HG03064 (cell line): ENCODE data around the gene OTOS.

ENCODE experiments used
- ATAC-seq: cut with Tn5 transposase; IDR thresholded peaks from one replicate; pipeline ENCODE4 v1.9.1; 2021; ENCODE audit warnings: low read depth; ENCODE audit not compliant: unreplicated experiment

The OTOS gene

GRCh38 chr2:240140511-240140910 is at the start of gene OTOS:
OTOS (minus strand) TSS chr2:240140658; CDS start chr2:240140326, 332 bp downstream.
- ATAC-seq = no peak

- no peak for ATAC-seq
Measured at GRCh38 chr2:240189686-240190085, 49.2 kb upstream of the OTOS start.

GRCh38 chr2:240187989-240188590 is 47.6 kb upstream of the OTOS start:
- ATAC-seq = no peak

GRCh38 chr2:240186191-240186725 is 45.8 kb upstream of the OTOS start:
- no peak for ATAC-seq

- ATAC-seq = no peak
Measured at GRCh38 chr2:240184656-240185055, 44.2 kb upstream of the OTOS start.

- ATAC-seq = no peak
Measured at GRCh38 chr2:240183875-240184590, 43.6 kb upstream of the OTOS start.

- ATAC-seq = no peak
Measured at GRCh38 chr2:240183006-240183874, 42.8 kb upstream of the OTOS start.

- no peak for ATAC-seq
Measured at GRCh38 chr2:240182476-240182875, 42.0 kb upstream of the OTOS start.

GRCh38 chr2:240182001-240182400 is 41.5 kb upstream of the OTOS start:
- no peak for ATAC-seq

- no peak for ATAC-seq
Measured at GRCh38 chr2:240179941-240180666, 39.6 kb upstream of the OTOS start.

- ATAC-seq = no peak
Measured at GRCh38 chr2:240179186-240179815, 38.8 kb upstream of the OTOS start.

- no peak for ATAC-seq
Measured at GRCh38 chr2:240178564-240178963, 38.1 kb upstream of the OTOS start.

- ATAC-seq = no peak
Measured at GRCh38 chr2:240174496-240174895, 34.0 kb upstream of the OTOS start.

- no peak for ATAC-seq
Measured at GRCh38 chr2:240172071-240172895, 31.8 kb upstream of the OTOS start.

GRCh38 chr2:240170883-240171282 is 30.4 kb upstream of the OTOS start:
- ATAC-seq = no peak

GRCh38 chr2:240170354-240170735 is 29.9 kb upstream of the OTOS start:
- ATAC-seq = no peak

GRCh38 chr2:240169486-240170353 is 29.3 kb upstream of the OTOS start:
- no peak for ATAC-seq
